Common myeloid progenitor, CD34-positive (primary cell): Measurements from ENCODE around the gene USP50.
"Not testable (repeated sequence)": the region's sequence is repeated elsewhere in the genome, so short reads cannot be mapped to it uniquely, and the experiment has no call there.

ENCODE experiments used
- CTCF ChIA-PET: fragments of 350-600 bp; sonication (Branson Sonifier 250); formaldehyde crosslinking; loops from one replicate; lab custom pipeline; 2021; ENCODE audit warnings: antibody characterized with exemption; lab: Charles Lee
- POLR2A ChIA-PET: fragments of 350-600 bp; sonication (Branson Sonifier 250); formaldehyde crosslinking; loops from one replicate; lab custom pipeline; 2021; ENCODE audit warnings: antibody characterized with exemption; lab: Charles Lee
- DNase-seq, 3 donors: peaks; one replicate each; pipeline versions ENCODE4 v3.0.0 to v3.0.0-alpha.2; 2013
- H3K27ac ChIP-seq, 2 experiments: 1 replicate in 1 of 2; 2 replicates in 1 of 2; pipeline ENCODE4 v1.7.0; 2013; ENCODE audit warnings: inconsistent platforms in 2 of 2, low read length in 2 of 2, mild to moderate bottlenecking in 2 of 2, low read depth in 1 of 2, moderate library complexity in 1 of 2; ENCODE audit not compliant: severe bottlenecking in 2 of 2, insufficient read depth in 1 of 2, poor library complexity in 1 of 2
- H3K27me3 ChIP-seq, 5 experiments: replicated peaks in 2 of 5; 1 replicate in 3 of 5; 2 replicates in 2 of 5; pipeline versions ENCODE4 v1.6.1 to v1.7.0; 2013; ENCODE audit warnings: low read length in 4 of 5, mild to moderate bottlenecking in 2 of 5, moderate library complexity in 2 of 5, inconsistent platforms in 1 of 5; ENCODE audit not compliant: insufficient read depth in 5 of 5, control insufficient read depth in 4 of 5
- H3K36me3 ChIP-seq, 4 experiments: 1 replicate in 2 of 4; 2 replicates in 2 of 4; pipeline versions ENCODE4 v1.6.1 to v1.7.0; 2013; ENCODE audit warnings: low read length in 3 of 4, control low read depth in 1 of 4, mild to moderate bottlenecking in 1 of 4; ENCODE audit not compliant: control insufficient read depth in 4 of 4, insufficient read depth in 4 of 4
- H3K4me1 ChIP-seq, 4 experiments: 1 replicate in 3 of 4; 2 replicates in 1 of 4; pipeline versions ENCODE4 v1.6.1 to v1.7.1; 2013; ENCODE audit warnings: low read length in 3 of 4, mild to moderate bottlenecking in 3 of 4, control low read depth in 1 of 4, inconsistent platforms in 1 of 4, moderate library complexity in 1 of 4; ENCODE audit not compliant: control insufficient read depth in 4 of 4, insufficient read depth in 4 of 4; ENCODE audit errors: control extremely low read depth in 1 of 4
- H3K4me3 ChIP-seq, 7 experiments: 1 replicate in 4 of 7; 2 replicates in 3 of 7; pipeline versions ENCODE4 v1.5.1 to v1.7.0; 2013; ENCODE audit warnings: mild to moderate bottlenecking in 7 of 7, low read length in 6 of 7, moderate library complexity in 6 of 7, inconsistent platforms in 2 of 7, low read depth in 2 of 7, control low read depth in 1 of 7; ENCODE audit not compliant: insufficient read depth in 4 of 7, control insufficient read depth in 1 of 7; ENCODE audit errors: extremely low read depth in 1 of 7
- H3K9me3 ChIP-seq, 5 experiments: 1 replicate in 4 of 5; 2 replicates in 1 of 5; pipeline versions ENCODE4 v1.6.1 to v1.7.1; 2013; ENCODE audit warnings: low read length in 4 of 5, mild to moderate bottlenecking in 2 of 5, inconsistent platforms in 1 of 5, low read depth in 1 of 5, moderate library complexity in 1 of 5; ENCODE audit not compliant: control insufficient read depth in 4 of 5, insufficient read depth in 2 of 5; ENCODE audit errors: control extremely low read depth in 1 of 5
- WGBS: methylation state at CpG from one replicate; pipeline ENCODE4 v1.1.5; 2013; ENCODE audit not compliant: insufficient coverage; 5-methylcytosine and 5-hydroxymethylcytosine counted together

The USP50 gene

GRCh38 chr15:50506121-50506520, 40.3 kb downstream of the USP50 start:
- Histone ChIP-seq H3K9me3 (no peaks in the 10 kb centered on the region), H3K36me3 (peaks cover 0 to 15% (median 5%) of the 10 kb centered on the region in 4 experiments), H3K4me3 (no peak overlapping the region), H3K27ac (no peak overlapping the region), H3K27me3 (no peaks in the 10 kb centered on the region), H3K4me1 (no peaks in the 10 kb centered on the region)
- ChIA-PET POLR2A (interaction anchor here (0.7 kb wide), 1 partner anchor 1692 kb away, joined by 3 read pairs; no protein-coding TSS in a partner anchor), CTCF (no interaction called here)
- DNase-seq = no peak
- 93% methylated on average over 7 of the region's 8 CpGs for WGBS

DNA sequence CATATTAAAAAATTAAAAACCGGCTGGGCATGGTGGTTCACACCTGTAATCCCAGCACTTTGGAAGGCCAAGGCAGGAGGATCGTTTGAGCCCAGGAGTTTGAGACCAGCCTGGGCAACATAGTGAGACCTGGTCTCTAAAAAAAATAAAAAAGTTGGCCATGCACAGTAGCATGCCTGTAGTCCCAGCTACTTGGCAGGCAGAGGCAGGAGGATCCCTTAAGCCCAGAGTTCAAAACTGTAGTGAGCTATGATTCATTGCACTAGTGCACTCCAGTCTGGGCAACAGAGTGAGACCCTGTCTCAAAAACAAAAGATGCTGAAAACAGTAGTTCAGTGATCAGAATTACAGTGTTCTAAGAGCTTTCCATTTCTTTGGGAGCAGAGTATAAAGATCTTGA, 40.8 kb downstream of the USP50 start:
- 100% methylated on average over 2 of the region's 2 CpGs for WGBS
- POLR2A ChIA-PET = interaction anchor here (0.7 kb wide), 1 partner anchor 1691 kb away, joined by 3 read pairs; no protein-coding TSS in a partner anchor
- H3K27ac ChIP-seq, CTCF ChIA-PET, DNase-seq, H3K4me3 ChIP-seq, H3K27me3 ChIP-seq, H3K9me3 ChIP-seq, H3K4me1 ChIP-seq: not testable (repeated sequence)
- H3K36me3 ChIP-seq = peaks cover 0 to 16% (median 5%) of the 10 kb centered on the region in 4 experiments

DNA sequence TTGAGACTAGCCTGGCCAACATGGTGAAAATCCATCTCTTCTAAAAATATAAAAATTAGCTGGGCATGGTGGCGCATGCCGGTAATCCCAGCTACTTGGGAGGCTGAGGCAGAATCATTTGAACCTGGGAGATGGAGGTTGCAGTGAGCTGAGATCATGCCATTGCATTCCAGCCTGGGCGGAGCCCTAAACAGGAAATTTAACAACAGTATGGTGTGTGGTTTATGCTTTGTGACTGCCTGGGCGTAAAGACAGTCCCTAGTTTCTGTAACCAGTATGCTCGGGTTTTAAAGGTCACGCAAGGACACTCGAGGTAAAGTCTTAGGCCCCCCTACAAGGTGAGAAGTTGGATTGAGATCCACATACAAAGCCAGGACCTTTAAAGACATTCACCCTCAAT, 43.3 kb downstream of the USP50 start:
- H3K27me3 ChIP-seq = no peaks in the 10 kb centered on the region

GRCh38 chr15:50501815-50502214, 44.7 kb downstream of the USP50 start:
- H3K4me3 ChIP-seq = no peak overlapping the region
- no peak for DNase-seq
- 100% methylated on average over 1 of the region's 4 CpGs for WGBS
- ChIA-PET CTCF (no interaction called here), POLR2A (no interaction called here)
- no peaks in the 10 kb centered on the region for H3K9me3 ChIP-seq
- peaks cover 5 to 38% (median 22%) of the 10 kb centered on the region in 4 experiments for H3K36me3 ChIP-seq
- H3K4me1 ChIP-seq = peaks cover 0 to 7% (median 2%) of the 10 kb centered on the region in 4 experiments
- no peak overlapping the region for H3K27ac ChIP-seq
- H3K27me3 ChIP-seq = no peaks in the 10 kb centered on the region

More for the DNA sequence above, 43.3 kb downstream of the USP50 start:
- H3K4me3 ChIP-seq = no peak overlapping the region
- no peak overlapping the region for H3K27ac ChIP-seq
- H3K36me3 ChIP-seq = peaks cover 0 to 29% (median 14%) of the 10 kb centered on the region in 4 experiments
- ChIA-PET CTCF (no interaction called here), POLR2A (no interaction called here)
- 90% methylated on average over 2 of the region's 7 CpGs for WGBS
- no peak for DNase-seq
- no peaks in the 10 kb centered on the region for H3K9me3 ChIP-seq
- H3K4me1 ChIP-seq = peaks cover 0 to 7% (median 2%) of the 10 kb centered on the region in 4 experiments

GRCh38 chr15:50500352-50500751, 46.1 kb downstream of the USP50 start:
- peaks cover 8 to 50% (median 28%) of the 10 kb centered on the region in 4 experiments for H3K36me3 ChIP-seq
- H3K9me3 ChIP-seq = no peaks in the 10 kb centered on the region
- no peaks in the 10 kb centered on the region for H3K27me3 ChIP-seq
- peak overlapping the region in 1 of 7 experiments; percentile 33 for H3K4me3 ChIP-seq
- peak overlapping the region in 1 of 2 experiments; percentile 54 for H3K27ac ChIP-seq
- CTCF ChIA-PET = interaction anchor here (1.0 kb wide), 1 partner anchor 9 kb away, joined by 3 read pairs; no protein-coding TSS in a partner anchor
- DNase-seq = peak; percentile 1 to 39 (median 28)
- 5% methylated on average over 2 of the region's 3 CpGs for WGBS
- POLR2A ChIA-PET = interaction anchor here (0.5 to 0.6 kb wide), 2 partner anchors 16 to 46 kb away, joined by 3 read pairs; no protein-coding TSS in a partner anchor
- peaks cover 0 to 7% (median 2%) of the 10 kb centered on the region in 4 experiments for H3K4me1 ChIP-seq

DNA sequence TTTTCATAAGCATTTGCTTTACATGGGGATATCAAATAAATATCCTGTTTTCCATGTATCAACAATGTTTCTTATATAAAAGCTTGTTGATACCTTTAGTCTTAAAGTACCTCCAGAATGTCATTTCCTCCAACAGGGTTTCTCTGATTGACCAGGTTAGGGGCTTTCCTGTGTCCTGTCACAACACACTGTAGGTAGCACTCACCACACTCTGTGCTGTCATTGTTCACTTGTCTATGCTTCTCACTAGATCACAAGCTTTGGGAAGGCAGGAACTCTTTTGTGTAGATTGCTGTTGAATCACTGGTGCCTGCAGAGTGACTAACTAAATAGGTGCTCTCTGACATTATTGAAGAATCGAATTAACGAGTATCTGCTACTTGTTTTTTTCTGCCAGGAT, 49.8 kb downstream of the USP50 start:
- 100% methylated on average over 2 of the region's 2 CpGs for WGBS
- Histone ChIP-seq H3K4me3 (no peak overlapping the region), H3K4me1 (peaks cover 0 to 7% (median 2%) of the 10 kb centered on the region in 4 experiments), H3K36me3 (peaks cover 26 to 67% (median 48%) of the 10 kb centered on the region in 4 experiments), H3K9me3 (no peaks in the 10 kb centered on the region), H3K27me3 (no peaks in the 10 kb centered on the region), H3K27ac (no peak overlapping the region)
- ChIA-PET POLR2A (no interaction called here), CTCF (no interaction called here)
- no peak for DNase-seq

DNA sequence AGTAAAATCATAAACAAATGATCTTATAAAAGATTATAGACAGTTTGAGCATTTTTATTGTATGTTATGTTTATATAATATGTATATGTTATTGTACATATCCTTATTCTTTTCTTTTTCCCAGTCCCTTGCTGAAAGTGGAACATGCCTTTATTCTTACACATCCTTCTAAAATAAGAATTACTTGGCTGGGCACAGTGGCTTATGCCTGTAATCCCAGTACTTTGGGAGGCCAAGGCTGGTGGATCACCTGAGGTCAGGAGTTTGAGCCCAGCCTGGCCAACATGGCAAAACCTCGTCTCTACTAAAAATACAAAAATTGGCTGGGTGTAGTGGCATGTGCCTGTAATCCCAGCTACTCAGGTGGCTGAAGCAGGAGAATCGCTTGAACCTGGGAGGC, 51.9 kb downstream of the USP50 start:
- H3K4me3 ChIP-seq, POLR2A ChIA-PET, H3K4me1 ChIP-seq, H3K27ac ChIP-seq, CTCF ChIA-PET, H3K9me3 ChIP-seq, DNase-seq, H3K27me3 ChIP-seq: not testable (repeated sequence)
- 100% methylated on average over 1 of the region's 2 CpGs for WGBS
- H3K36me3 ChIP-seq = peaks cover 29 to 77% (median 54%) of the 10 kb centered on the region in 4 experiments
